Adipocyte (in vitro differentiated cells): ENCODE measurements around the gene HIBADH.
"Not testable (repeated sequence)": the region's sequence is repeated elsewhere in the genome, so short reads cannot be mapped to it uniquely, and the experiment has no call there.

Experiments
- DNase-seq: peaks from one replicate; pipeline ENCODE4 v3.0.0-alpha.2; 2015; ENCODE audit warnings: low read depth
- H3K27me3 ChIP-seq: replicated peaks from 2 replicates; pipeline ENCODE4 v1.7.0; 2013; ENCODE audit warnings: mild to moderate bottlenecking, low read length, moderate library complexity; ENCODE audit not compliant: control insufficient read depth, insufficient read depth
- H3K36me3 ChIP-seq: 2 replicates; pipeline ENCODE4 v1.7.0; 2013; ENCODE audit warnings: low read length, mild to moderate bottlenecking, moderate library complexity; ENCODE audit not compliant: control insufficient read depth, insufficient read depth, severe bottlenecking
- H3K4me1 ChIP-seq: 2 replicates; pipeline ENCODE4 v1.7.0; 2013; ENCODE audit warnings: mild to moderate bottlenecking, low read length, moderate library complexity; ENCODE audit not compliant: control insufficient read depth, insufficient read depth
- H3K4me3 ChIP-seq: 2 replicates; pipeline ENCODE4 v1.7.0; 2013; ENCODE audit warnings: mild to moderate bottlenecking, low read length, moderate library complexity
- H3K9ac ChIP-seq: 2 replicates; pipeline ENCODE4 v1.7.0; 2013; ENCODE audit warnings: mild to moderate bottlenecking, low read length, moderate library complexity
- H3K9me3 ChIP-seq: 2 replicates; pipeline ENCODE4 v1.7.0; 2013; ENCODE audit warnings: mild to moderate bottlenecking, low read length, moderate library complexity; ENCODE audit not compliant: control insufficient read depth

The HIBADH gene

GRCh38 chr7:27652518-27652917 is 10.2 kb downstream of the HIBADH start:
- H3K27me3 ChIP-seq: no peaks in the 10 kb centered on the region
- H3K9ac ChIP-seq: no peak overlapping the region
- no peak overlapping the region for H3K4me3 ChIP-seq
- no peaks in the 10 kb centered on the region for H3K9me3 ChIP-seq
- peaks cover 16% of the 10 kb centered on the region for H3K36me3 ChIP-seq
- no peak for DNase-seq
- peaks cover 12% of the 10 kb centered on the region for H3K4me1 ChIP-seq

- Histone ChIP-seq H3K4me3 (peak overlapping the region; percentile 56), H3K9ac (no peak overlapping the region), H3K9me3 (no peaks in the 10 kb centered on the region), H3K4me1 (peaks cover 12% of the 10 kb centered on the region), H3K36me3 (peaks cover 13% of the 10 kb centered on the region), H3K27me3 (no peaks in the 10 kb centered on the region)
- peak; percentile 49 for DNase-seq
Observed at GRCh38 chr7:27651702-27652101, 11.0 kb downstream of the HIBADH start.

- Histone ChIP-seq H3K9ac (no peak overlapping the region), H3K9me3 (no peaks in the 10 kb centered on the region), H3K4me1 (peaks cover 12% of the 10 kb centered on the region), H3K4me3 (no peak overlapping the region), H3K27me3 (no peaks in the 10 kb centered on the region), H3K36me3 (peaks cover 13% of the 10 kb centered on the region)
- DNase-seq: no peak
Observed at GRCh38 chr7:27650283-27650682, 12.4 kb downstream of the HIBADH start.

- no peak for DNase-seq
Observed at GRCh38 chr7:27647489-27647888, 15.2 kb downstream of the HIBADH start.

GRCh38 chr7:27647046-27647445 is 15.6 kb downstream of the HIBADH start:
- Histone ChIP-seq H3K27me3 (no peaks in the 10 kb centered on the region), H3K36me3 (peaks cover 13% of the 10 kb centered on the region), H3K9ac (no peak overlapping the region), H3K4me3 (no peak overlapping the region), H3K4me1 (peaks cover 12% of the 10 kb centered on the region), H3K9me3 (no peaks in the 10 kb centered on the region)
- DNase-seq: no peak

More at GRCh38 chr7:27647489-27647888, 15.2 kb downstream of the HIBADH start:
- H3K36me3 ChIP-seq: peaks cover 13% of the 10 kb centered on the region
- H3K4me3 ChIP-seq: no peak overlapping the region
- H3K27me3 ChIP-seq: no peaks in the 10 kb centered on the region
- peaks cover 12% of the 10 kb centered on the region for H3K4me1 ChIP-seq
- no peak overlapping the region for H3K9ac ChIP-seq
- H3K9me3 ChIP-seq: no peaks in the 10 kb centered on the region

GRCh38 chr7:27642271-27642670 is 20.4 kb downstream of the HIBADH start:
- H3K9ac ChIP-seq: no peak overlapping the region

GRCh38 chr7:27641581-27642230 is 21.0 kb downstream of the HIBADH start:
- DNase-seq: no peak
- Histone ChIP-seq H3K36me3 (no peaks in the 10 kb centered on the region), H3K9me3 (no peaks in the 10 kb centered on the region), H3K27me3 (no peaks in the 10 kb centered on the region), H3K9ac (peak overlapping the region; percentile 12), H3K4me3 (peak overlapping the region; percentile 60), H3K4me1 (peaks cover 20% of the 10 kb centered on the region)

More at GRCh38 chr7:27642271-27642670, 20.4 kb downstream of the HIBADH start:
- DNase-seq: no peak
- Histone ChIP-seq H3K36me3 (no peaks in the 10 kb centered on the region), H3K27me3 (no peaks in the 10 kb centered on the region), H3K4me1 (peaks cover 17% of the 10 kb centered on the region), H3K9me3 (no peaks in the 10 kb centered on the region), H3K4me3 (no peak overlapping the region)

- Histone ChIP-seq H3K27me3 (no peaks in the 10 kb centered on the region), H3K4me3 (peak overlapping the region; percentile 60), H3K9me3 (no peaks in the 10 kb centered on the region), H3K36me3 (no peaks in the 10 kb centered on the region), H3K4me1 (peaks cover 27% of the 10 kb centered on the region), H3K9ac (peak overlapping the region; percentile 34)
- peak; percentile 81 for DNase-seq
Observed at GRCh38 chr7:27640884-27641574, 21.7 kb downstream of the HIBADH start.

- H3K27me3 ChIP-seq: no peaks in the 10 kb centered on the region
- H3K9me3 ChIP-seq: no peaks in the 10 kb centered on the region
- no peak overlapping the region for H3K4me3 ChIP-seq
- no peaks in the 10 kb centered on the region for H3K36me3 ChIP-seq
- DNase-seq: no peak
- H3K4me1 ChIP-seq: peaks cover 30% of the 10 kb centered on the region
- no peak overlapping the region for H3K9ac ChIP-seq
Observed at GRCh38 chr7:27639851-27640250, 22.8 kb downstream of the HIBADH start.

- H3K9me3 ChIP-seq, H3K4me3 ChIP-seq, H3K36me3 ChIP-seq, H3K27me3 ChIP-seq, H3K9ac ChIP-seq, DNase-seq: not testable (repeated sequence)
- H3K4me1 ChIP-seq: peaks cover 30% of the 10 kb centered on the region
Observed at GRCh38 chr7:27639048-27639447, 23.6 kb downstream of the HIBADH start.

- H3K4me3 ChIP-seq: no peak overlapping the region
- peak; percentile 59 for DNase-seq
- H3K36me3 ChIP-seq: no peaks in the 10 kb centered on the region
- H3K9ac ChIP-seq: no peak overlapping the region
- H3K27me3 ChIP-seq: no peaks in the 10 kb centered on the region
- H3K4me1 ChIP-seq: peaks cover 31% of the 10 kb centered on the region
- no peaks in the 10 kb centered on the region for H3K9me3 ChIP-seq
Observed at GRCh38 chr7:27636326-27637006, 26.2 kb downstream of the HIBADH start.
